NCI-H1930 (cell line): ENCODE data around the gene ARHGAP30.
"Not testable (repeated sequence)": the region's sequence is repeated elsewhere in the genome, so short reads cannot be mapped to it uniquely, and the experiment has no call there.

Experiments
- DNase-seq, 2 experiments: peaks; one replicate each; lab custom pipeline; 2025; lab: John Stamatoyannopoulos, UW

ARHGAP30 gene, protein sequence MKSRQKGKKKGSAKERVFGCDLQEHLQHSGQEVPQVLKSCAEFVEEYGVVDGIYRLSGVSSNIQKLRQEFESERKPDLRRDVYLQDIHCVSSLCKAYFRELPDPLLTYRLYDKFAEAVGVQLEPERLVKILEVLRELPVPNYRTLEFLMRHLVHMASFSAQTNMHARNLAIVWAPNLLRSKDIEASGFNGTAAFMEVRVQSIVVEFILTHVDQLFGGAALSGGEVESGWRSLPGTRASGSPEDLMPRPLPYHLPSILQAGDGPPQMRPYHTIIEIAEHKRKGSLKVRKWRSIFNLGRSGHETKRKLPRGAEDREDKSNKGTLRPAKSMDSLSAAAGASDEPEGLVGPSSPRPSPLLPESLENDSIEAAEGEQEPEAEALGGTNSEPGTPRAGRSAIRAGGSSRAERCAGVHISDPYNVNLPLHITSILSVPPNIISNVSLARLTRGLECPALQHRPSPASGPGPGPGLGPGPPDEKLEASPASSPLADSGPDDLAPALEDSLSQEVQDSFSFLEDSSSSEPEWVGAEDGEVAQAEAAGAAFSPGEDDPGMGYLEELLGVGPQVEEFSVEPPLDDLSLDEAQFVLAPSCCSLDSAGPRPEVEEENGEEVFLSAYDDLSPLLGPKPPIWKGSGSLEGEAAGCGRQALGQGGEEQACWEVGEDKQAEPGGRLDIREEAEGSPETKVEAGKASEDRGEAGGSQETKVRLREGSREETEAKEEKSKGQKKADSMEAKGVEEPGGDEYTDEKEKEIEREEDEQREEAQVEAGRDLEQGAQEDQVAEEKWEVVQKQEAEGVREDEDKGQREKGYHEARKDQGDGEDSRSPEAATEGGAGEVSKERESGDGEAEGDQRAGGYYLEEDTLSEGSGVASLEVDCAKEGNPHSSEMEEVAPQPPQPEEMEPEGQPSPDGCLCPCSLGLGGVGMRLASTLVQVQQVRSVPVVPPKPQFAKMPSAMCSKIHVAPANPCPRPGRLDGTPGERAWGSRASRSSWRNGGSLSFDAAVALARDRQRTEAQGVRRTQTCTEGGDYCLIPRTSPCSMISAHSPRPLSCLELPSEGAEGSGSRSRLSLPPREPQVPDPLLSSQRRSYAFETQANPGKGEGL

DNA sequence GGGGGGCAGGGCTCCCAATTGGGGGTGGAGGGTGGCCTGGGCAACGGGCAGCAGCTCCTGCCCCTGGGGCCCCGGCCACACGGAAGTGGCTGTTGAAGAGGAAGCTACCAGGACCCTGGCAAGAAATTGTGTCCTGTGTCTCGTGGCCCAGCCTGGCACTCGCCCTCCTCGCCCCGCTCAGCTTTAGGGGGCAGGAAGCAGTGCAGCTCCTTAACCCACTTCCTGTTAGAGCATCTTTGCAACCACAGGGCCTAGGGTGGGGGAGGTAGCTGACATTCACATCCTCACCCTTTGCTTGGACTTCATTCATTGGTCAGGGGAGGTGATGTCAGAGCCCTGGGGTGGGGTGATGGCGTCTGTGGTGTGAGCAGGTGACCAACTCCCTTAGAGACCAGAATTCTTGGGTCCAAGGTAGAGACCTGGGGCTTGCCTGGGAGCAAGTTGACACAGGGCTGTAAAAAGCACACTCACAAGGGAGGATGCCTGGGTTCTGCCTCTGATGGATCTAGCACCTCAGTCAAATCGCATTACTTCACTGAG, at the start of gene ARHGAP30:
Gene ARHGAP30 (minus strand): TSS at position 161 of the 540 bp plus-strand sequence. CDS start 267 bp downstream, outside the sequence.
- no peak for DNase-seq

DNA sequence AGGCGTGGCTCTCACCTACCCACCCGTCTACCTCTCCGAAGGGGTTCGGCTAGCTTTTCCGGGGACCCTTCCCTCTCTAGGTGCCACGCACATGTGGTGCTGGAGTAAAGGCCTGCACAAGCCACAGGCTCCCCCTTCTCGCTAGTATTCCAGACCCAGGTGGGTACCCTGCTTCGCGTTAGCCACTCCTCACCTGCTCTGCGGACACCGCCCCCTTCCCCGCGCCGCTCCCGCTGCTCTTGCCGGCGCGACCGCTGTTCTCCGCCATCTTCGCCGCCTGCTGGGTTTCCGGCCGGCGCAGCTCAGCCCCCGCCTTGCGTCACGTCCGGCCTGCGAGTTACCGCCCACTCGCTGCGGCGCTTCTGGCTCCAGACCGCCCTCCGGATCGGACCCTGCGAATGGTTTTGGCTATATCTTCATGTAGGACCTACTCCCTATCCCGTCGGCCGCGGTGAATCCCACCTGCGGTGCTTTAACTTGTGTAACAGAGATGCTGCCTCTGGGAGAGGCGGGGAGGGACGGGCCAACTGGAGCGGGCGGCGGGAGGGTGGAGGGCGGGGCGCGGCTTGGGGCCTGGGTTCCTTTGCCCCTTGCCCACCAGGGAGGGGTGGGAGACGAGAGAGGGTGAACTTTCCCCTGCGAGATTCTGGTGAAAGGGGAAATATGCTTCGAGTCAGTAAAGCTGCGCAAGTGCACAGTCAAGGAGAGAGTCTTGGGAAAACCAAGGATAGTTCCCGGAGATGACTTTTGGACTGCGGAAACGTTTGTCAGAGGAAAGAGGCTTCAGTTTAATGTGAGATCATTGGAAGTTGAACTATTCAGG, 48.3 kb upstream of the ARHGAP30 start, which contains the start of the genes NIT1 and PFDN2:
Gene NIT1 (plus strand): TSS at position 347 of the 823 bp plus-strand sequence. CDS start 72 bp downstream, at position 419.
Gene PFDN2 (minus strand): TSS at position 279 of the 823 bp plus-strand sequence. CDS start 11 bp downstream, at position 268.
- DNase-seq, result peak; percentile 61 to 73

DNA sequence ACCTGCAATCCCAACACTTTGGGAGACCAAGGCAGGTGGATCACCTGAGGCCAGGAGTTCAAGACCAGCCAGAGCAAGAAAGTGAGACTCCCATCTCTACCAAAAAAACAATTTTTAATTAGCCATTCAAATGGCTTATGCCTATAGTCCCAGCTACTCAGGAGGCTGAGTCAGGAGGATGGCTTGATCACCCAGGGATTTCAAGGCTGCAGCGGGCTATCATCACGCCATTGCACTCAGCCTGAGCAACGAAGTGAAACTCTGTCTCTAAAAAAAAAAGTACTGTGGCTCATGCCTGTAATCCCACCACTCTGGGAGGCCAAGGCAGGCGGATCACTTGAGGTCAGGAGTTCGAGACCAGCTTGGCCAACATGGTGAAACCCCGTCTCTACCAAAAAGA, 46.3 kb upstream of the ARHGAP30 start:
- DNase-seq, result not testable (repeated sequence)

GRCh38 chr1:161115132-161115711, 45.5 kb upstream of the ARHGAP30 start:
- DNase-seq, result no peak

- DNase-seq, result no peak
Measured at GRCh38 chr1:161114556-161114955, 44.9 kb upstream of the ARHGAP30 start.

- DNase-seq, result no peak
Measured at GRCh38 chr1:161113915-161114314, 44.2 kb upstream of the ARHGAP30 start.

GRCh38 chr1:161111527-161111926, 41.8 kb upstream of the ARHGAP30 start:
- no peak for DNase-seq

GRCh38 chr1:161111117-161111516, 41.4 kb upstream of the ARHGAP30 start:
- DNase-seq, result no peak

- DNase-seq, result no peak
Measured at GRCh38 chr1:161106431-161106830, 36.7 kb upstream of the ARHGAP30 start.

DNA sequence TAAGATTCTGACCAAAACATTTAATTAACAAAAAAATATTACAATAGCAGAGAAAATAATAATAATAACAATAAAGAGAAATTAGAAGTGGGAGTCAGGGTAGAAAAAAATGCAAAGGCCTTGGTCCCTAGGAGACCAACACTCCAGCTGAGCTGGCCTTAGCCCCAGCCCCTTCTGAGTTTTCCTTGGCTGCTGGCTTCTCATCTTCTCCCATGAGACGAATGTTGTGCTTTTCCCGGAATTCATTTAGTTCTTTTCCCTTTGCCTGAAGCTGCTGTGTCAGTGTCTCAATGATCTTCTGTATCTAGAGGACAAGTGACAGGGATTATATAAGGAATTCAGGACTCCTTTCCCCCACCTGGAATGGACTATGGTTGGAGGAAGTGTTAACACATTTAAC, 30.9 kb upstream of the ARHGAP30 start:
- DNase-seq, result no peak

GRCh38 chr1:161099090-161099802, 29.6 kb upstream of the ARHGAP30 start:
- DNase-seq, result no peak

GRCh38 chr1:161098210-161099068, 28.7 kb upstream of the ARHGAP30 start, which contains the start of gene KLHDC9:
Gene KLHDC9 (plus strand): TSS chr1:161098361. CDS start chr1:161098536, 175 bp downstream.
- peak; percentile 89 to 90 for DNase-seq

DNA sequence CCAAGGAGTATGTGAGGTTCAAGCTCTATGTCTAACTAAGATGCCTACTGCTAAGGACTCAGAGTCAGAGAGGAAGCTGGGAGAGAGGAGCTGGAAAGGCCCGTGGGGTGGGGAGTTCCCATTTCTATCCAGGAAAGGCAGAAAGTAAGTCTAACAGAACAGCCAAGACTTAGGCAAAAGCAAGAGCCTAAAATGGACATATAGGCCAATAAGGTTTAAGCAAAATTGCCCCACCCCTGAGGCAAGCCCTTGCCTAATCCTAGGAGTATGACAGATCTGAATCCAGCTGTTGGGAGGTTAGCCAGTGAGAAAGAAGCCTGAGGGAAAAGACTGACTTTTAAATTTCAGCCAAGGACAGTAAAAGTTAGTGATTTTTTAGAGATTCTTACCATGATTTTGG, 26.8 kb upstream of the ARHGAP30 start:
- DNase-seq, result no peak

- no peak for DNase-seq
Measured at GRCh38 chr1:161096015-161096414, 26.3 kb upstream of the ARHGAP30 start.

DNA sequence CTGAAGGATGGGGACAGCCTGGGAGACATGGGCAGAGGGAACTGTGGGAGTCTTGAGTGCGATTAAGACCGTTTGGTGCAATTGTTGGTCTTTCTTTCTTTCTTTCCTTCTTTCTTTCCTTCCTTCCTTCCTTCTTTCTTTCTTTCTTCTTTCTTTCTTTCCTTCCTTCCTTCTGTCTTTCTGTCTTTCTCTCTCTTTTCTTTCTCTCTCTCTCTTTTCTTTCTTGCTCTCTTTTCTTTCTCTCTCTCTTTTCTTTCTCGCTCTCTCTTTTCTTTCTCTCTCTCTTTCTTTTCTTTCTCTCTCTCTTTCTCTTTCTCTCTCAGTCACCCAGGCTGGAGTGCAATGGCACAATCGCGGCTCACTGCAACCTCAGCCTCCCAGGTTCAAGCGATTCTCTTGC, 25.5 kb upstream of the ARHGAP30 start:
- DNase-seq, result no peak

- DNase-seq, result no peak
Measured at GRCh38 chr1:161094481-161094880, 24.8 kb upstream of the ARHGAP30 start.

- DNase-seq, result no peak
Measured at GRCh38 chr1:161092621-161093028, 22.9 kb upstream of the ARHGAP30 start.

- DNase-seq, result no peak
Measured at GRCh38 chr1:161091796-161092507, 22.3 kb upstream of the ARHGAP30 start.
